IPS-11a (cell line): ENCODE results near the gene GDI2.
"Not testable (repeated sequence)": the region's sequence is repeated elsewhere in the genome, so short reads cannot be mapped to it uniquely, and the experiment has no call there.

Experiments used
- H3K4me3 ChIP-seq: one replicate; pipeline ENCODE4 v1.5.1; 2013; ENCODE audit warnings: low read depth, low read length, control low read depth

Gene GDI2

DNA sequence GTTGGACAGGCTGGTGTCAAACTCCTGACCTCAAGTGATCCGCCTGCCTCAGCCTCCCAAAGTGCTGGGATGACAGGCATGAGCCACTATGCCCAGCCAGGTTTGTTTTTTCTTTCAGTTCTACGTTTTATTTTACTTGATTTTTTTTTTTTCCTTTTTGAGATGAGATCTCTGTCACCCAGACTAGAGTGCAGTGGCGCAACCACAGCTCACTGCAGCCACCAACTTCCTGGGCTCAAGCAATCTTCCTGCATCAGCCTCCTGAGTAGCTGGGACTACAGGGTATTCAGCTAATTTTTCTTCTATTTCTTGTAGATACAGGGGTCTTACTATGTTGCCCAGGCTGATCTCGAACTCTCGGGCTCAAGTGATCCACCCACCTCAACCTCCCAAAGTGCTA lies 24.3 kb downstream of the GDI2 start:
- H3K4me3 ChIP-seq = no peak overlapping the region

DNA sequence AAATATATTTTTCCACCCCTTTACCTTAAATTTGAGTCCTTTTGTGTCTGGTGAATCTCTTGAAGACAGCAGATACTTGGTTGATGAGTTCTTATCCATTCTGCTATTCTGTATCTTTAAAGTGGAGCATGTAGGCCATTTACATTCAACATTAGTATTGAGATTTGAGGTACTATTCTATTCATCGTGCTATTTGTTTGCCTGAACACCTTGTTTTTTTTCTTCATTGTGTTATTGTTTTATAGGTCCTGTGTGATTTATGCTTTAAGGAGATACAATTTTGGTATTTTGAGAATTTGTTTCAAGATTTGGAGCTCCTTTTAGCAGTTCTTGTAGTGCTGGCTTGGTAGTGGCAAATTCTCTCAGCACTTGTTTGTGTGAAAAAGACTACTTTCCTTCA lies 29.9 kb downstream of the GDI2 start:
- H3K4me3 ChIP-seq = no peak overlapping the region

DNA sequence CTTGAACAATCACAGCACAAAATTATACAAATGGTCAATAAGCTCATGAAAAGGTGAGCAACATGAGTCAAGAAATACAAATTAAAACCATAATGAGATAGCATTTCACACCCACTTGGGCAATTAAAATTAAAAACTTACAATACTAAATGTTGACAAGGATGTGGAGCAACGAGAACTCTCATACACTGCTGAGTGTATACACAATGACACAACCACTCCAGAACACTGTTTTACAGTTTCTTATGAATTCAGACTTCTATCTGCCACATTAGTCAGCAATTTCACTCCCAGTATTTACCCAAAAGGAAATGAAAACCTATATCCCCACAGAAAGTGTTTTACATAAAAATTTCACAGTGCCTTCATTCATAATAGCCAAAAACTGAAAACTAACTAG lies 31.1 kb downstream of the GDI2 start:
- no peak overlapping the region for H3K4me3 ChIP-seq

DNA sequence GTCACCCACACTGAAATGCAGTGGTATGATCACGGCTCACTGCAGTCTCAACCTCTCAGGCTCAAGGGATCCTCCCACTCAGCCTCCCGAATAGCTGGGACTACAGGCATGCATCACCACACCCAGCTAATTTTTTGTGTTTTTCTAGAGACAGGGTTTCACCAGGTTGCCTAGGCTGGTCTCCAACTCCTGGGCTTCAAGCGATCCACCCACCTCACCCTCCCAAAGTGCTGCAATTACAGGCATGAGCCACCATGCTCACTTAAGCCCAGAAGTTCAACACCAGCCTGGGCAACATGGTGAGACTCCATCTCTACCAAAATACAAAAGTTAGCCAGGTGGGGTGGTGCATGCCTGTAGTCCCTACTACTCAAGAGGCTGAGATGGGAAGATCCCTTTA lies 33.5 kb downstream of the GDI2 start:
- no peak overlapping the region for H3K4me3 ChIP-seq

DNA sequence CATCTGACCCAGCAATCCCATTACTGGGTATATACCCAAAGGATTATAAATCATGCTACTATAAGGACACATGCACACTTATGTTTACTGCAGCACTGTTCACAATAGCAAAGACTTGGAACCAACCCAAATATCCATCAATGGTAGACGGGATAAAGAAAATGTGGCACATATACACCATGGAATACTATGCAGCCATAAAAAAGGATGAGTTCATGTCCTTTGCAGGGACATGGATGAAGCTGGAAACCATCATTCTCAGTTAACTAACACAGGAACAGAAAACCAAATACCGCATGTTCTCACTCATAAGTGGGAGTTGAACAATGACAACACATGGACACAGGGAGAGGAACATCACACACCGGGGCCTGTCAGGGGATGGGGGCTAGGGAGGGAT lies 35.5 kb downstream of the GDI2 start:
- not testable (repeated sequence) for H3K4me3 ChIP-seq

DNA sequence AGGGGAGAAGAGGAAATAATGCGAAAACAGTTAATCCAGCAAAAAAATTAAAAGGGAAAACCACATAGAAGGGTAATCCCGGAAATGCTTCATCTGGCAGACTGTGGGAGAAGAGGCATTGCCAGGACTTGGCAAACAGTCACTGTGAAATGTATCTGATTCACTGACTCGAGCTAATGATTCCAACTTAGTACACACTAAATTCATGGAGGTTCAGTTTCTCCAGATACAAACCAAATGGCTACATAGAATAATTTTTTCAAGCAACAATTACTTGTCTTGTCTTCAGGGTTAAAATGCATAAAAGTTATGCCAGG lies 36.4 kb downstream of the GDI2 start:
- H3K4me3 ChIP-seq = no peak overlapping the region

DNA sequence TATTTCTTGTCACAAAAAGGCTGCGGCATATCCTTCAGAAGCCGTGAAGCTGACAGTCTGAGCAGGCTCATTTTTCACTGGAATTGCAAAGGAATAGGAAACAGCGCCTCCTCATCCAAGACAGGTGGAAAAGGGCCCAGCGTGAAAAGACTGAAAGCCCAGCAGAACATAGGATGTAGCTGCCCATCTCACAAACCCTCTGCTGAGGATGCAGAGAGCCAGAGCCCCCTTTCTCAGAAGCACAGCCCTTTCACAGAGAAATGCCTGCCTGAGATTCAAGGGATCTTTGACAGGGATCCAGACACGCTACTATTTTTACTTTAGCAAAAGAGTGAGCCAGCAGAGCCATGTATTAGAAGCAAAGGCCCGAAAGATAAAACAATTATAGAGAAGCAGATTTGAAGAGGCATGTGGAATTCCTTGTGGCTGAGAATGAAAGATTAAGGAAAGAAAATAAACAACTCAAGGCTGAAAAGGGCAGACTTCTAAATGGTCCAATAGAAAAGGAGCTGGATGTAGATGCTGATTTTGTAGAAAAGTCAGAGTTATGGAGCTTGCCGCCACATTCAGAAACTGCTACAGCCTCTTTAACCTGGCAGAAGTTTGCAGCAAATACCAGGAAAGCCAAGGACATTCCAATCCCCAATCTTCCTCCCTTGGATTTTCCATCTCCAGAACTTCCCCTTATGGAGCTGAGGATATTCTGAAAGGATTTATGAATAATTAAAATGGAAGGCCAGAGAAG lies 36.9 kb downstream of the GDI2 start:
- H3K4me3 ChIP-seq = no peak overlapping the region

DNA sequence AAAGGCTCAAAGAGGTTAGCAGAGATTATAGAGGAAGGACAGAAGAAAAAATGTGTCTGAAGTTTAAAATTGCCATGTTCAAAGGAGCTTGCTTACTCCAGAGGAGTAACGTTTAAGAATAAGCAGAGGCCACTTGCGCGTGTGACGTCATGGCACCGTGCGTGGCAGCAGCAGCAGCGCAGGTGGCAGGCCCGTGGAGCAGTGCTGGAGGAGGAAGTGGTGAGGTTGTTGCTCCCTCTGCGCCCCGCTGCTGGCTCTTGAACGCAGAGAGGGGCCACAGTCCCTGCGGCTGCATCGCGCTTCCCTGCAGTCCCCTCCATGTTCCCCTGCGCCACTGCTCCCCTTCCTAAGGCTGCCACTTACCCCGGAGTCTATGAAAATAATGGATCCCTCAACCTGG lies 37.5 kb downstream of the GDI2 start:
- no peak overlapping the region for H3K4me3 ChIP-seq

DNA sequence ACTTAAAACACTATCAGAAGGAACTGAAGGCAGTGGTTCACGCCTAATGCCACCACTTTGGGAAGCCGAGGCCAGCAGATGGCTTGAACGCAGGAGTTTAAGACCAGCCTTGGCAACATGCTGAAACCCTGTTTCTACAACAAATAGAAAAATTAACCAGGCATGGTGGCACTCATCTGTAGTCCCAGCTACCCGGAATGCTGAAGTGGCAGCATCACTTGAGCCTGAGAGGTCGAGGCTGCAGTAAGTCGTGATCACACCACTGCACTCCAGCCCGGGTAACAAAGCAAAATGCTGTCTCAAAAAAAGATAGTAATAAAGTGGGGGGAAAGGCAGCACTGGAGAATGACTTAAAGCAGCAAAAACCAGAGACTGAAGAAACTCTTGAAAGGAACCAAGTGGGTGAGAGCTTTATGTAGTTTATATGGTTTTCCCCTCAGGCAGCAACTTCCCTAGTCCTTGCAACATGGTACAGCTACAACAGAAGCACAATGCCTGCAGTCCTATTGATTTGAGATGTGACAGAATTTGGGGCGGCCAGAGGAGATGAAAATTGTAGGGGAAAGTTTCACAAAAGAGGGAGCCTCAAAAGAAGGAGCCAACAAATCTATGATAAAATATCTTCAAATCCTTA lies 38.1 kb downstream of the GDI2 start:
- no peak overlapping the region for H3K4me3 ChIP-seq

DNA sequence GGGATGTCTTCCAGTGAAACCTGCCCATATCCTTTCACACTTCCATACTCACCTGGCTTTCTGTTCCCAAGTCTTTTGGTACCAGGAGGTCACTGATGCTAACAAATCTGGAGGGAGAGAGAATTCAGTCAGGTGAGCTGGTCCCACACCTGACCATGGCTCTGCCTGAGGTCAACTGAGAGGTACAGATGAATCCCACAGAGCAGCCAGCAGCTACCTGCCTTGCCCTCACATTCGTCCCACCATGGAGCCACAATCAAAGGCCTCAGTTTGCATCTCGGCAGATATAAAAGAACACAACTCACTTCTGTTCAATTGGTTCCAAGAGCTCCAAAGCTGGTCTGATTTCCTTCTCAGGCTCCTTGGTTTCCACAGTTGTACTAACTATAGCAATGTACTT lies 47.0 kb downstream of the GDI2 start:
- H3K4me3 ChIP-seq = no peak overlapping the region

DNA sequence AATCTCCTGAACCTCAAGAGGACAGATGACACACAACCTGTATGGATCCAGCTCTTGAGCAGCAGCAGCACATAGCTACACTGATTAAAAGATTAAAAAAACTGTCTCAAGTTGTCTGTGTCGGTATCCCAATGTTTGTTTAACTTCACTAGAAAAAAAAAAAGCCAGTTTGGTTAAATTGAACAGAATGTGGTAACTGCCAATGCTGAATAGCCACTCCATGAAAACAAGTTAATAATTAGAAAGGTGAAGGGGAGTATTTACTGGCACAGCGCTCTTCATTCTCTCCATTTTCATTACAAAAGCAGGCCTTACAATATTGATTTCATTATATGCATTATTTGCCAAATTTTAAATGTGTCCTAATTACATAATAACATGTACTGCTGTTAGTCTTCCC lies 47.6 kb downstream of the GDI2 start:
- H3K4me3 ChIP-seq = no peak overlapping the region

DNA sequence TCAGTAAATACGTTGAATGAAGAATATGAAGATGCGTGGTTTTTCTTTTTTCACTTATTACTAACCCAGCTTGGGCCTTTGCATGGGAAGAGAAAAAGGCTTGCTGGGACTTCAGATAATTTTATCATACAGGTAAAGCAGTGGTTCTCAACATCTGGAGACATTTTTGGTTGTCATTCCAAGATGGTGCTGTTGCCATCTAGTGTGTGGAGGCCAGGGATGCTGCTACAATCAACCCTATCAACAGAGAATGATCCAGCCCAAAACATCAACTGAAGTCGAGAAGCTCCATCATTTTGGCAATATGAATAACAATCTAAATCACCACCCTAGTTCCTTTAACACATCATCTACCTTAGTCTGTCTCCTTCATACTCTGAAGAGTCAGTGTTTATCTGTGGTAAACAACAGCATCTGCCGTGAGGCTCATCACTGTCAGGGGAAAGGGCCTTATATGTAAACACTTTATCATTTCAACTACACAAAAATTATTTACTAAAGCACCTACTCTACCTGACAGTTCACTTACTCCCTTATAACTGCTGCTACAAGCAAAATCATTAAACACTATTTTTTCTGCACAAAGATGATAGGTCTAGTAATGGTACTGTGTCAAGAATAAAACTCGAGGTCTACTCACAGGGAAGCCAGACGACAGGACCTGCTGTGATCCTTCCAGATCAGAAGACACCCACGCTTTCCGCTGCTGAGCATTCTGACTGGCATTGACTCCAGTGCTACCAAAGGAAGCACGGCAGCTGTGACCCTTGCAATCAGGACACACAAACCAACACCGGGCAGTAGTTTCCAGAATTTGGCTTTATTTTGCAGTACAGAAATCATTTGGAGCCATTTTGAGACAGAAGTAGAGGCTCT lies 48.6 kb downstream of the GDI2 start:
- H3K4me3 ChIP-seq = no peak overlapping the region

DNA sequence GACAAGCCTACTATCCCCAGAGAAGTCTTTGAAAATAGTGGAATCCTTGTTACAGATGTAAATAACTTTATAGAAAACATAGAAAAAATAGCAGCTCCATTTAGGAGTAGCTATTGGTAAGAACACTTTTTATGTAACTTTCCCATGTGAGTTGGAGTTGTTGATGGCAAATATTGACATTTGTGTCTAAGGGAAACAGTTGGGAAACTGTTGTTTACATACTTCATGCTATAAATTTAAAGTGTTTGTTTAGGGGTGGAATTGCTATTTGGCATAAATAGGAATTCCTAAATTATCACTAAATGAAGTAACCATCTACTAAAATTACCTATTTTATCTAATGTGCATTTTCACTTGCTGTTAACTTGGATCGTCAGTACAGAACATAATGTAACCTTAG lies 50.7 kb downstream of the GDI2 start:
- no peak overlapping the region for H3K4me3 ChIP-seq

DNA sequence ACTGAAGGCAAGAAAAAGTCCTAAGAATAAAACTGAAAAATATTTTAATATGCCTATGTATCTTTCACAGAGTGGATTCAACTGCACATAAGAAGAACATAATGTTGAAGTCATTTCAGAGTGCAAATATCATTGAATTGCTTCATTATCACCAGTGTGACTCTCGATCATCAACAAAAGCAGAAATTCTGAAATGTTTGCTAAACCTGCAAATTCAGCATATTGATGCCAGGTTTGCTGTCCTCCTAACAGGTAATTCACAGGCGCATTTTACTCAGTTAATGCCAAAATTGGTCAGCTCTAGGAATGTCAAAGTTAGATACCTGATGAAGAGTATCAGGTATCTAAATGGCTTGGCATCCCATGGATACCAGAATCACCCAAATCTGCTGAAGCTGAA lies 52.0 kb downstream of the GDI2 start:
- no peak overlapping the region for H3K4me3 ChIP-seq

DNA sequence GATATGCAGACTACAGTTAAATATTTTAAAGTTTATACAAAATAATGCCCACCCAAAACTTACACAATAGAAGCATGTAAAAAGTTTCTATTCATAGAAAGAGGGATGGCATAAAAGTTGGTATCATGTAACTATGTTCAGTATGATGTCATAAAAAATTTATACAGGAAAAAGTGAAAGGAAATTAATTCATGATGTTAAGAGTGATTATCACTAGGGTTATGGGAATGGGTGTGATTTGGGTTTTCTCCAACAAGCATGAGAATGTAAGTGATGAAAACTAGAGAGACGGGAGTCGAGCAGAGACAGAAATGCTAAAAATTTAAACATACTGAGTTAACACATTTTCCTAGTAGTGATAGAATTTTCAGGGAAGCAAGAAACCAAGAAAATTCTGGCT lies 52.7 kb downstream of the GDI2 start:
- no peak overlapping the region for H3K4me3 ChIP-seq

DNA sequence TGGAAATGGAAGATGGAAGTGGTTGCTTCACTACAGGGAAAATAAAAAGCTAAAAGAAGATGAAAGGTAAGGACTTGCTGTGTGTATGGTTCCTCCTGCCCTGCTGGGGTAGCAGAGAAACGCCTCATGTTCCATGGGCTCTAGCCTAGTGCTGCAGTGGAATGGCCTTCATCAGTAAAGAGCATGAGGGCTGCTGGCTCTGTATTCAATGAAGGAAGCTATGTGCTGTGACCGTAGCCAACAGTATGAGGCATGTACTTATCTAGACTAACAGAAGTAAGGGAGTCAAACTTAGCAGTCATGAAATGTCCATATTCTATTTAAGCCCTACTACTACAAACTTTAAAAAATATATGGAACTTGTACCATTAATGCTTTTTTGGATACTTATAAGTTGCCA lies 54.3 kb downstream of the GDI2 start:
- no peak overlapping the region for H3K4me3 ChIP-seq

DNA sequence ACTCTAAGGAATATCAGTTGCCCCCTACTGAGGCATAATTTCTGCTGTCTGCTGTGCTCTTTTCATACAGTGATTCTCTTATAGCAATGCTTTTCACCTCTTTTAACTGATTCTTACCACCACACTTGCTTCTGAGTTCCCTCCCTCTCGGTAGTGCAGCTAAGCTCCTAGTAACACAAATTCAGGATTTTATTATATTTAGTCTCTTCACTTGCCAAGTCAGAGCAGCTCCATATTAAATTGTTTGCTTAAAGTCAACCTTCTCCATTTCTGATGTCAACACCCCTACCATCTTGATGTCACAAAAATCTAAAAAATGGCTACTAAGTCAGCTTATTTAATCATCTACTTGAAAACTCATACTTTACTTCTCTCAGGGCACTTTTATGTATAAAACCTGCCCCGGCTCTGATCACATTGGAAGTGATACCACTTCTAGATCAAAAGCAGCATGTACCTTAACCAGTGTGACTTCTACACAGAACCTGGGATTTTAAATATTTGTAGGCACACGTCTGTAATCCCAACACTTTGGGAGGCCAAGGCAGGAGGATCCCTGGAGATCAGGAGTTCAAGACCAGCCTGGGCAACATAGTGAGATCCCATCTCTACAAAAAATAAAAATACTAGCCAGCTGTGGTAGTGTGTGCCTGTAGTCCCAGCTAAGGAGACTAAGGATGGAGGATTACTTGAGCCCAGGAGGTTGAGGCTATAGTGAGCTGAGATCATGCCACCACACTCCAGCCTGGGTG lies 55.3 kb downstream of the GDI2 start:
- H3K4me3 ChIP-seq = no peak overlapping the region

DNA sequence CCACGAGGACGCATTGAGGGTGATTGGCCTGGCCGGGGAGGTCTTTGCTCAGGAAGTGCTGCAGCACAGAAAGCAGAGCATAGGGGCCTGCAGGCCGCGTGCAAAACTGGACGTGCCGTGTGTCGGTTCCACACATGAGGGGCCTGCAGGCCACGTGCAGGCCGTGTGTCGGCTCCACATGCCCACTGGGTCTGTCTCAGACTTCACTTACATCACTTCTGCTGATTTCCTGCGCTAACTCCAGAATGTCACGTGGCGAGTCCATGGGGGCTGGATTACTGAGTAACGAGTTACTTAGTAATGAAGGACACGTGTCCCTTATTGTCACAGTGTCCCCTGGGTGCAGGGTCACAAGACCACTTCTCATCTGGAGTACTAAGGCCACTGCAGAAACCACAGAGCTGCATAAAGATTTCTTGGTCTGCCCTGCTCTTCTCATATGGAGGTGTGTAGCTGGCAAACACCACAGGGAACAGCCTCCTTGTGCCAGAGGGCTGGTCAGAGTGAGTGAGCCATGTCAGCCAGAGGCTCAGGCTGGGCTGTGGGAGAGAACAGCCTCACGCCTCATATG lies 60.8 kb downstream of the GDI2 start:
- H3K4me3 ChIP-seq = no peak overlapping the region

DNA sequence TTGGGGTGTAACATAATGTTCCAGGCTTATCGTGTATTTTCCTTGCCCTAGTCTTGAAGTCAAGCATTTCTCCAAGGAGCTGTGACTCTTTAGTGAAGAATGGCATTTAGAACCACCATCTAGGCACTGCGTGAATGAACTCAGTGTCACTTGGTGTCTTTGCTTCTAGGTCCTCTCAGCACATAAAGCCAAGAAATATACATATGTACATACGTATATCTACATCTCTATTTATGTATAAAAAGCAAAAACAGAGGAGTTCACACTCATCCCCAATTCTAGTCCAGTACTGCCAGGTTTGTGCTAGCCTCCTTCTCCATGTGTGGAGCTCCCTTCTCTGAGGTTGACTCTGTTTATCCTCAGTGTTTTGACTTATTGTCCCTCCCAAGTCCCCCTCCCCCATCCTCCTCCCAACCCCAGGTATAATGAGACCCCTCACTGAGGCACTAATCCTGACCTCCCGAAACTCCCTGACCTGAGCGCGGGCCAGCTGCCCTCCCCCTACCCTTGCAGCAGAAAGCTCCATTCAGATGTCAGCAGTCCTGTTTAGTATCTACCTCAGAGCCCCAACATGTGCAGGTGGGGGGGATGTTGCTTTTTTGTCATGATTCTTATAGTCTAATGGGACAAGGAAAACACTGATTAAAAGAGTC lies 61.5 kb downstream of the GDI2 start:
- H3K4me3 ChIP-seq = no peak overlapping the region

DNA sequence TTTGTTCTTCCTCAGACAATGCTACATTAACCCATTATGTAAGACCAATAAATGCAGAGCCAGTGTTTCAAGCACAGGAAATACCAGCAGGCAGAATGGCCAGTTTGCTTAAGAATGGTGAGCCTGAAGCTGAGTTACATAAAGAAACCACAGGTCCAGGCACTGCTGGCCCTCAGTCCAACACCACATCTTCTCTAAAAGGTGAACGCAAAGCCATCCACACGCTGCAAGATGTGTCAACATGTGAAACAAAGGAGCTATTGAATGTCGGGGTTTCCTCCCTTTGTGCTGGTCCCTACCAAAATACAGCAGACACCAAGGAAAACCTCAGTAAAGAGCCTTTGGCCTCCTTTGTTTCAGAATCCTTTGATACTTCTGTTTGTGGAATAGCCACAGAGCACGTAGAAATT lies 64.8 kb downstream of the GDI2 start:
- no peak overlapping the region for H3K4me3 ChIP-seq

DNA sequence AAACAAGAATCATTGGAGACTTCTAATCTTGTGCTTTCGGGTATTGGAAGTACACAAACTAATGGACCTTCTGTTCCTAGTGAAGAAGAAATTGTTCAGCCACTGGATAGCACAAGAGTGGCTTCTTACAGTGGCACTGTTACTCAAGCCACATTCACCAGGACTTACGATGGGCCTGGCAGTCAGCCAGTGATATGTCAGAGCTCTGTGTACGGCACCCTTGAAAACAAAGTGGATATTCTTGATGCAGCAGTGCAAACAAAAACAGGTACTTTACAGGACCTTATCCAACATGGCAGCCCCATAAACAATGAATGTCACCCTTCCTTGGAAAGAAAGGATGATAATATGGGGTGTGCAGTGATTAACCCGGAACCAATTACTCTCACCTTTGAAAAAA lies 67.0 kb downstream of the GDI2 start:
- H3K4me3 ChIP-seq = no peak overlapping the region
